HG02588 (cell line): Measurements from ENCODE around the gene IRGQ.
"Not testable (repeated sequence)": the region's sequence is repeated elsewhere in the genome, so short reads cannot be mapped to it uniquely, and the experiment has no call there.

Source experiments
- ATAC-seq: cut with Tn5 transposase; IDR thresholded peaks from one replicate; pipeline ENCODE4 v1.9.1; 2021; ENCODE audit warnings: mild to moderate bottlenecking, moderate library complexity; ENCODE audit not compliant: unreplicated experiment

IRGQ gene

DNA sequence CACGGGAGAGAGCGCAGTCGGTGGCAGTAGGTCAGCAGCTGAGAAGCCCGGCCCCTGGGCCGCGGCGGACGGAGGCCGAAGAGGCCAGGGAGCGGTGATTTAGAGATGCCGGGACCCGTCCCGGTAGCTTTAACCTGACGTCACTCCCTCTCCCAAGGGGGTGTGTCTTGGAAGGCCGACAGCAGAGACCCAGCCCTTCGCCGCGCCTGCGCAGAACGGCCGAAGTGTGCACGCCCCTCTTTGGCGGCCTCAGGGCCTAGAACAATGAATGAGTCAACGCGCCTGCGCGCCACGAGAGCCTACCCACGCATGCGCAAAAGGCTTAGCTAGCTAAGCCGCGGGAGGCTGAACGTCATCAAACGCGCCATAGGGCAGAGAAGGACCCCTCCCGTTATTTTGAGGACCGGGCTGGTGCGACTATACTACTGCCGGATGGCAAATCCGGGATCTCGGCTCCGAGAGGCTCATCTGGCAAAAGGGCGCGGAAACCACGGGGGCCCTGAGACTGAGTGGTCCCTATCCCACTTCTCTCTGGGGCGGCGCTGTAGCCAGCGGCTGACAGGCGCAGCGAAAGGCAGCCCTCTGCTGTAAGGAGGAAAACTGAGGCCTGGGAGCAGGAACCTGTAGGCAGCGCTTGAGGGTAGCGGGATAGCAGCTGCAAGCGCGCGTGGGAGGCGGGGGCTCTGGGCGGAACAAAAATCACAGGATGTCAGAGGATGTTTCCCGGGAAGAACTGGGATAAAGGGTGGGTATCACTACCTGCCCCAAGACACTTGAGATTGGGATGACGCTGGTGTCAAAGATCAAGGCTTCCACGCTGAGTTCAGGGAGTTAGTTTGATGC, at the start of gene IRGQ, which contains the start of gene ZNF576:
Gene IRGQ, minus strand, starts transcription at position 136 of the 843 bp plus-strand sequence. CDS start 796 bp downstream, outside the sequence.
Gene ZNF576, plus strand, starts transcription at position 597 of the 843 bp plus-strand sequence. CDS start 514 bp downstream, outside the sequence.
- ATAC-seq, result peak; percentile 81

GRCh38 chr19:43644181-43644580, 48.2 kb upstream of the IRGQ start:
- ATAC-seq, result no peak

DNA sequence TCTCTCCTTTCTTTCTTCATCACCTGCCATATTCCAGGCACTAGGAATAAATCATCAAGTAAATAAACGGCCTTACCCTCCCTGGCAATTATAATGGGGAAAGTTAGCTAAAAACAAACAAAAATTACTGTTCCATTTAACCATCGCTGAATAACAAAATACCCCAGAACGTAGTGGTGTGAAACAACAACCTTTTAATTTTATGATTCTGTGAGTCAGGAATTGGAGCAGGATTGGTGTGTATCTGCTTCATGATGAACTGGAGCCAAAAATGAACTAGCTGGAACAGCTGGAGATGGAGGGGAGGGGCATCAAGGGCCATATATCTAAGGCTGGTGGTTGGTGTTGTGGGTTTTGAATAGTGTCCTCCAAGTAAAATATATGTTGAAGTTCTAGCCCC, 47.4 kb upstream of the IRGQ start:
- ATAC-seq, result no peak

- no peak for ATAC-seq
Observed at GRCh38 chr19:43642531-43642930, 46.6 kb upstream of the IRGQ start.

GRCh38 chr19:43641333-43641732, 45.4 kb upstream of the IRGQ start:
- no peak for ATAC-seq

- ATAC-seq, result no peak
Observed at GRCh38 chr19:43640424-43640757, 44.5 kb upstream of the IRGQ start.

DNA sequence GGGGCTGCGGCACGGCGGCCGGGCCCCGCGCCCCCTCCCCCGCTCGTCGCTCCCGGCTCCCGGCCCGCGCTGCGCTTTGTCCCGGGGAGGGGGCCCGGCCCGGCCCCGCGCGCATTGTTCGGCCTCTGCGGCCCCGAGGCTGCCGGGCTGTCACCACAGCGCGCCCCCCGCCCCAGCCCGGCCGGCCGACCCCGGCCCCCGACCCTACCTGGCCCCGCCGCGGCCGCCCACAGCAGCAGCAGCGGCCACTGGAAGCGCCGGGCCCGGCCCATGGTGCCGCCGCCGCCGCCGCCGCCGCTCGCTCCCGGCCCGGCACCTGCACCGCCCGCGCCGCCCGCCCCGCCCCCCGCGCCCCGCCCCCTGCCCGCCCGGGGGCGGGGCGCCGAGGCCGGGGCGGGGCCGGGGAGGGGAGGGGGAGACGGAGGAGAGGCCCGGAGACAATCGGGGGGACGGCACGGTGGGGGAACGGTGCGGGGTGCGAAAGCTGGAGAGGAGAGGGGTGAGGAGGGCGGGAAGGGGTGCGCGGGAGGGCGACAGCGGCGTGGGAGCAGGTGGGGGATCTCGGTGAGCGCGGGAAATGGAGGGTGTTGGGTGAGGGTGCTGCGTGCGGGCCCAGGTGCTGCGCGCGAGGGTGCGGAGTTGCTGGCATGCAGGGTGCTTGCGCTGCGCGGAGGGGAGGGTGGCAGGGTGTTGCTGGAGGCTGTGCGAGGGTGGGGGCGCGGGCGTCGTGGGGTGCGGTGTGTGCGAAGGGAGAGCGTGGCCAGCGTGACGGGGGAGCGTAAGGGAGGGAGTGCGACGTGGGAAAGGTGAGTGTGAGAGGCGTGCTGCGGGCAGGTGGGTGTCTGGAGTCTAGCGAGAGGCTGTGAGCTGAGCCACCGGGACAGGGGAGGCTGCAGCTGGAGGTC, 43.8 kb upstream of the IRGQ start, which contains the start of gene CADM4:
Gene CADM4, minus strand, starts transcription at position 332 of the 905 bp plus-strand sequence. Its CDS starts 60 bp downstream, at position 272.
- no peak for ATAC-seq

DNA sequence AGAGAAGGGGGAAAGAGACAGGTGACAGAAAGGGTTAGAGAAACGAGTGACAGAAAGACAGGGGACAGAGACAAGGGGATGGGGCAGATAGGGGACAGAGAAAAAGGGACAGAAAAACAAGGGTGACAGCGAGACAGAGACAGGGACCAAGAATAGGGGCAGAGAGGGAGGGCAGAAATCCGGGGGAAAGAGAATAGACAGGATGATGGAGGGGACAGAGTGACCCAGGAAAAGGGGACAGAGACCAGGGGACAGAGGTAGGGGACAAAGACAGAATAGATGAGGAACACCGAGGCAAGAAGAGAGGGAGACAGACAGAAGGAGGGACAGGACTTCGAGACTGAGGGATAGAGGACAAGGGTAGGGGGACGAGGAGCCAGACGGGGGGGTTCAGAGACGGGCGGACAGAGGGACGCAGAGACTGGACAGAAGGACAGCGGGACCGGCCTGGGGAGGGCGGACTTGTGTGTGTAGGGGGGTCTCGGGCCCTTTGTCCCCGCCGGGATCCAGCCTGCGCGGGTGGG, 43.1 kb upstream of the IRGQ start:
- no peak for ATAC-seq

GRCh38 chr19:43638214-43638994, 42.5 kb upstream of the IRGQ start:
- ATAC-seq, result no peak

- no peak for ATAC-seq
Observed at GRCh38 chr19:43636121-43636683, 40.3 kb upstream of the IRGQ start.

DNA sequence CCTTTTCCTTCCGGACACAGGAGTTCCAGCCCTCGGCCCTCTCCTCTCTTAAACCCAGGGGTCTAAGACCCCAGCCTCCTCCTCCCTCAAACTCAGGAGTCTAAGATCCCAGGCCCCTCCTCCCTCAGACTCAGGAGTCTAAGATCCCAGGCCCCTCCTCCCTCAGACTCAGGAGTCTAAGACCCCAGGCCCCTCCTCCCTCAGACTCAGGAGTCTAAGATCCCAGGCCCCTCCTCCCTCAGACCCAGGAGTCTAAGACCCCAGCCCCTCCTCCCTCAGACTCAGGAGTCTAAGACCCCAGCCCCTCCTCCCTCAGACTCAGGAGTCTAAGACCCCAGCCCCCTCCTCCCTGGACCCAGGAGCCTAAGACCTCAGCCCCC, 39.6 kb upstream of the IRGQ start:
- ATAC-seq, result not testable (repeated sequence)

- no peak for ATAC-seq
Observed at GRCh38 chr19:43634872-43635560, 39.1 kb upstream of the IRGQ start.

DNA sequence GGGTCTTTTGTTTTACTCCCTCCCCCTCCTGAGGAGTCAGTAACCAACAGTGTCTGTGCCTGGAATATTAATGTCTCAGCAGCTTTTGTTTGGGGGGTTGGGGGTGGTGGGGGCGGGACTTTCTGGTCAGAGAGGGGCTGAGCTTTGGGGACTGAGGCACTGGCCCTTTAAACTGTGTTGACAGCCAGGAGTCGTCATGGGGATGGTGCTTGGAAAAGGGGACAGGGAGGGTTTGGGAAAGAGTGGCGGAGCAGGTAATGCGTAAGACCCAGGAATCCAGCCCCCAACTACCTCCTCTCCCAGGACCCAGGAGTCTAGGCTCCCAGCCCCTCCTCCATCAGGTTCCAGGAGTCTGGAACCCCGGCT, 38.6 kb upstream of the IRGQ start:
- no peak for ATAC-seq

DNA sequence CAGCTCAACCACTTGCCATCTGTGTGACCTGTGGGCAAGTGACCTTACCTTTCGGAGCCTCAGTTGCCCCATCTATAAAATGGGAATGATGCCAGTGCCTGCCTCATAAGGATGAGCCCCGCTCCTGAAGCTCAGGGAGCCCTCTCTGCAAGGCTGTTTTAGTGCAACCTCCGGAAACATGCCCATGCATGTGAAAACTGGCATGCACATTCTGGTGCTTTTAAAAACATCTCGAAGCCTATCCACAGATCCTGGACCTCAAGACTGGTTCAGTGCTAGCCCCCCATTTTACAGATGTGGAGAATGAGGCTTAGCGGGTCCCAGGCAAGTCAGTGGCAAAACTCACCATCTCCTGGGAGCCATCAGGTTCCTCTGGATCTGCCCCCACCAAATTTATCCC, 38.1 kb upstream of the IRGQ start:
- ATAC-seq, result no peak

- no peak for ATAC-seq
Observed at GRCh38 chr19:43633520-43633919, 37.6 kb upstream of the IRGQ start.

DNA sequence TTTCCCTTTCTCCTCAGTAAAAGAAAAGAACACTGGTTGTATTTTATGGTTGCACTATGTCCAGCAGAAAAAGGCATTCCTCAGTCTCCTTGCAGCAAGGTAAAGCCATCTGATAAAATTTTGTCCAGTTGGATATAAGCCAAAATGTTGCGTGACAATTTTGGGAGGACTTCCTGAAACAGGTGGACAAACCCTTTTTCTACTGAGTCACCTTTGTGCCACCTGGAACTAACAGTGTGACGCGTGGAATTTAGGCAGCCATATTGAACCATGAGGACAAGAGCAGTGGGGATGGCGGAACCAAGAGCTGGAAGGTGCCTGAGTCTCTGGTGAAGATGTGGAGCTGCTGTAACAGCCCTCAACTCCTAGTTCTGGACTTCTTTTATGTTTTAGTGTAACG, 35.6 kb upstream of the IRGQ start:
- no peak for ATAC-seq

GRCh38 chr19:43628646-43629326, 32.9 kb upstream of the IRGQ start:
- ATAC-seq, result no peak

- ATAC-seq, result no peak
Observed at GRCh38 chr19:43626838-43627237, 30.9 kb upstream of the IRGQ start.

DNA sequence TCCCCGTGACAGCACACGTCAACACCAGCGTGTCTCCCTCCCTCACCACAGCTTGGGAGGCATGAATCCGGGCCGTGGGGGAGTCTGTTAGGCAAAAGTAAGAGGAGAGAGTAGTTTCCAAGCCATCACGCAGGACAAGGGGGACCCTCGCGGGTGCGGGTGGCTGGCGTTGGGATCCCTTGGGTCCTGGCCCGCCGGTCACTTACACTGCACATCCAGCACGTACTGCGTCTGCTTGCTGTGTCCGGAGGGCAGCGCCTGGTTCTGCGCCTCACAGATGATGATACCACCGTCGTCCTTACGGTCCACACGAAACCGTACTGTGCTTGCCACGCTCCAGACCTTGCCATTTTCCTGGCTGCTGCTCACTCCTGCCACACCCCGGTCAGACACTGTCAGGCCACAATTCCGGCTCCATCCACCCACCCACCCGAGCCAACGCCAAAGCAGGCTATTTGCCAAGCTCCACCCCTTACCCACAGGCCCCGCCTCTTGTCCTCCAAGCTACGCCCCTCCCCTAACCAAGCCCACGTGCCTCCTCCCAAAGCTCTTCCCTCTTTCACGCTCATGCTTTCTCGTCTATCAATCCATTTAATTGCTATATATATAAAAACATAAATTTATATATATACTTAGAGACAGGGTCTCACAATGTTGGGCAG, 30.1 kb upstream of the IRGQ start:
- no peak for ATAC-seq
